ENCODE measurements around the gene SAPCD2.
A peak's percentile ranks its signal among the peaks of the same experiment; 100 is the strongest.

Gene SAPCD2

DNA sequence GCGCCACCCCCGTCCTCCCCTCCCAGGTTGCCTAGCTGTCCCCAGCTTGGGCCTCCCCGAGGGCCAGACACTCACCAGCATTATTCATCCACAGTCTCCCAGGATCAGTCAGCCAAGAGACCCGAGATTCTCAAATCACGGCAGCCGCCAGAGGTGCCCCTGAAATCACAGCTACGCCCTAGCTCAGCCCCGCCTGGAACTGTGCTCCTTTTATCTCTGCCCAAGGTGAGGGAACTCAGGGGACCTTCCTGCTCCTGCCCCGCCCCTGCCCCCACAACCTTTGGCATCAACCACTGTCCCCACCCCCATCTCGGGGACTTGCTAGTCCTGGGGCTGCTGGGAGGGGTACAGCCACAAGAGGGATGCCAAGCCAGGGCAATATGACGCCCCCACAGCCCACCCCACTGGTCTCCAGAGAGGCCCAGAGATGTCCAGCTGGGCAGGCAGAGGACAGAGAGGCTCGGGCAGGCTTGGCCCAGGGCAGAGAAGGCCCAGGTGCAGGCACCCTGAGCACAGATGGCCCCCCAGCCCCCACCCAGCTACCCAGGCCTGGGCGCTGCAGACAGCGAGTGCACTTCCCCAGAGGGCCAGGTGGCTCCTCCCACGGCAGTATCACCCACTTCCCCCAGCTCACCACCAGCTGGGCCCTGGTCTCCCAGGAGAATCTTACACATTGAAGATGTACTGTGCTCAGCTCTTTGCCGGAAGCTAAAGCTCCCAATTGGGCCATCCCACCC is 38.3 kb downstream of the SAPCD2 start, which contains the start of gene FUT7:
Gene FUT7, minus strand, starts transcription at position 185 of the 737 bp plus-strand sequence. Its CDS starts 97 bp downstream, at position 88.
- DNase-seq (ENCODE audit: low read depth), result no peak

DNA sequence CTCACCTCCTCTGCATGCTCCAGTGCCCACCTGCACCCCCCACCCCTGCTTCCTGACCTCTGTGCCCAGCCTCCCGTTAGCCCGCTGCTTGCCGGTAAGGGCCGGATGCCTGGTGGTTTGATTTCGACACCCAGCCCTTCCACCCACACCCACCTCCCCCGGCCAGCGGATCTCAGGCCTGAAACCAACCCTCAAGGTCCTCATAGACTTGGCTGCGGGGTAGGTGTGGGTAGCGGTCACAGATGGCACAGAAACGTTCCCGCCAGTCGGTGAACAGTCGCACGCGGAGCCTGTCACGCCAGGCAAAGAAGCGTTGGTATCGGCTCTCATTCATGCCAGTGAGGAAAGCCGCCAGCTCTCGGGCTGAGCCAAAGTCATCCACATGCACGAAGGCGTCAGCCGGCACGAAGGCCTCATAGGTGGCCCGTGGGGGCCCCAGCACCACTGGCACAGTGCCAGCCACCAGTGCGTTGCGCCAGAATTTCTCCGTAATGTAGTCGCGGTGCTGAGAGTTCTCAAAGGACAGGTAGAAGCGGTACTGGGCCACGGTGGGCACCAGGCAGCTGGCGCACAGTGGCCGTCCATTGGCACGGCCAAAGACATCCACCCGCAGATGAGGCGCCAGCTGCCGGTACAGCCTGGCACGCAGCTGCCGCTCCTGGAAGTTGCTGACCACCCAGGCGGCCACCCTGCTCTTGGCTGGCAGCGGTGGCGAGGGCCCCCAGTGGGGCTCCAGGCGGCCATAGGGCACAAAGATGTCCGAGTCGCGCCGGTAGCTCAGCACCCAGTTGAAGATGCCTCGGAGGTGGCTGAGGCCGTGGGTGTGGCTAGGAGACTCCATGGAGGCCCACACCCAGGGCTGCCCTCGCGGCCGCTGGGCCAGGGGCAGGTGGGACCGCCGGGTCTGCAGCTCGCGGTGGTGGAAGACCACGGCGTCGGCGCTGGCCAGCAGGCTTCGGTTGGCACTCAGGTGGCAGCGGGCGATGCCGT is 39.5 kb downstream of the SAPCD2 start:
- peak; percentile 22 for DNase-seq (ENCODE audit: low read depth)

DNA sequence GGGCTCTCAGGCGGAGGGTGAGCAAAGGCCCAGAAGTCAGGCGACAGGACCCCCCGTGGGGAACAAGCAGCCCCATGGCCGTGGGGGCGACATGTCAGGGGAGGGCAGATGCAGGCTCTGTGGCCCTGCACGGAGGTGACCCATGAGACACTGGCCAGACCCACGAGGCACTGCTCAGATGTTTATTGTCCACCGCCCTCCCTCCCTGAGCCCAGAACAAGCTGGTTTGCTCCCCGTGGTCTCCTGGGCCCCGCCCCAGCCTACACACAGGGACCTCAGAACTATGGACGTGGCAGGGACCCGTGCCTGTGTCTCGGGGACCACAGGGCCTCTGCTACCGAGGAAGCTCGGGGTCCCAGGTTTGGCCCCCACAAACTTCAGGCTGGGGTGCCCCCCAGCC is 40.4 kb downstream of the SAPCD2 start:
- no peak for DNase-seq (ENCODE audit: low read depth)

DNA sequence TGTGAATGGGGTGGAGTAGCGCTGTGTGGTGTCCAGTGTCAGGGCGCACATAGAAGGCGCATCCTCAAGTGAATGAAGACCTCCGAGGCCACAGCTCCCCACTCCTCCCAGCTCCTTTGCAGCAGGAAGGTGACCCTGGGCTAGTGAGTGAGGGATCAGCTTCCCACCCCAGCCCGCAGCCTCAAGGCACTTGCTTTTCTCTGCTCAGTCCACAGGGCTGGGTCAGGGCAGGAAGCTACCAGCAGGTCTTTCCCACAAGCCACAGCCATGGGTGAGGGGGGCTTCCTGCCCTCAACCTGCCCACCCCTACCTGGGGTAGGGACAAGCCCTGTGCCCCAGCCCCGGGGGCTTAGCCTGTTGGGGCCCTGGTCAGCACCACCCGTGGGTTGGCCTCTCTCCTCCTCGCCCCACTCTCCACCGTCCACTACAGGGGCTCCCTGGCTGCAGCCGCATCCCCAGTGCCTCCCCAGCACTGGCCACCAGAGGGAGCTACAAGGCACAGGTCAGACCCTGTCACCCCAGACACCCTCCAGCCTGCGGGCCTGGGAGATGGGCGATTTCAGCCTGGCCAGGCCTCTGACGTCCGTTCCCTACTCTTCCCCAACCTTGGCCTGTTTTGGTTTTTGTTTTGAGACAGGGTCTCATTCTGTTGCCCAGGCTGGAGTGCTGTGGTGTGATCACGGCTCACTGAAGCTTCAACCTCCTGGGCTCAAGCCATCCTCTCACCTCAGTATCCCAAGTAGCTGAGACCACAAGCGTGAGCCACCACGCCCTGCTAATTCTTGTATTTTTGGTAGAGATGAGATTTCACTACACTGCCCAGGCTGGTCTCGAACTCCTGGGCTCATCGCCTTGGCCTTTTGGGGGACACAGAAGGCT is 41.1 kb downstream of the SAPCD2 start:
- peak; percentile 48 for DNase-seq (ENCODE audit: low read depth)

DNA sequence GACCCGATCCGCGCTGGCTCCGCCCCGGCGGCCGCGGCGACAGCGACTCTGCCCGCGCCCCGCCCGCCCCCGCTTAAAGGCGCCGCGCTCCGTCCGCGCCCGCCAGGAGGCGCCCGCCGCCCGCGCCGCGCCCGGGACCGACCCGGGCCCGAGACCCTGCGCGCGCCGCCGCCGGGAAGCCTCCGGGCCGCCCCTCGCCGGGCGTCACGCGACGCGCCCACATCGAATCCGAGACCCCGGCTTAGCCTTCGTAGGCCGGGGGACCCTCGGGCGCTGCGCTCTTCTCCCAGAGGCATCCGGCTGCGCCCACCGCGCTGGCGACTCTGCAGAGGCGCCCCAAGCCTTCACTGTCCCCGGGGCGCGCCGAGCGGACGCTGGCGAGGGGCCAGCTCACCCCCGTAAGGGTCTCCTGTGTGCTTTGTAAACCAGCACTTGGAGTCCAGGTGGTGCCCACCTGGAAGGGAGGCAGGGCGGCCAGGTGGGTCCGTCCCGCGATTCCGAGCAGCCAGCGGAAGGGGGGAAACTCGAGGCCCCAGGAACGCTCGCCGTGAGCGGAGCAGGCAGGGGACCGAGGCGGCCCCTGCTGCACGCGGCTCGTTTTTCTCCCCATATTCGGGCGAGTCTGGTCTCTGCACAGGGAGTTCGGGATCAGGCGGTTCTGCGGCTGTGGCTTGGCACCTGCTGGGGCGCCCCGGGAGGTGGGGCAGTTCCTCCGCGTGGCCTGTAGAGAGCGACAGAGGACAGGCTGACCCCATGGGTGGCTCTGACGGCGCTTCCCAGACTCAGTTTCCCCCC is 41.9 kb downstream of the SAPCD2 start:
- peak; percentile 66 for DNase-seq (ENCODE audit: low read depth)

DNA sequence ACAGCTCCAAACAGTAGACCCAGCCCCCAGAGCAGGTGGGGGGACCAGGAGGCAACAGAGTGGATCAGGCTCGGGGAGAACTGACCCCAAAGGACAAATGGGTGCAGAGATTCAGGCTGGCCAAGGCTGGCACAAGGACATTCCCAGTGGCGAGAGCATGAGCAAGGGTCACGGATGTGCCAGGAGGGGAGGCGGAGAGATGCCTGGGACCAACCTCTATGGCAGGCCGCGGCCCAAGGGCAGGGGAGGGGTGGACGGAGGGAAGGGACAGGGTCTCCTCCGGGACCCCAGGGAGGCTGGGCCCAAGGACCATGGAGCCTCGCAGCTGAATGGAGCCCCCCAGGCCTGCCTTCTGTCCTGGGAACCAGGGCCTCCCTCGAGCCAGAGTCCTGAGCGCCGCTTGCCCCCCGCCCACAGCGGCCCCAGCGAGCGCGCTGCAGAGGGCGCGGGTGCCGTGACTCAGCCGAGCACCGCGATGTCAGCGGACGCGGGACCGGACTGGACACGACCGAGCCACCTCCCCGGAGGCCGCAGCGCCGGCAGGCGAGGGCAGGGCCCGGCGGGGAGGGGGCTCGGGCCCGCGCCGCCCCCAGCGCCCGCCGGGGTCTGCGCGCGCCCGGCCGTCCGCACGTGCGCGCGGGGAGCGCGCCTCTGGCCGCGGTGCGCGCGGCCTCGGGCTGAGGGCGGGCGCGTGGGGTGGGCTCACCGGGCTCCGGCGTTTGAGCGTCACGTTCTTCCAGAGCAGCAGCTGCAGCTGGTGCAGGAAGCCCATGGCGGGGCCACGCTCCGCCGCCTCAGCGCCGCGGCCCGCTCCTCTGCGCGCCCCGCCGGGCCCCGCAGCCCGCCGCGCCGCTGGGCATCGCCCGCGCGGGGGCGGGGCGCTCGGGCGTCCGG is 42.7 kb downstream of the SAPCD2 start, which contains the start of gene ABCA2:
Gene ABCA2, minus strand, starts transcription at position 869 of the 894 bp plus-strand sequence. Its CDS starts 97 bp downstream, at position 772.
- DNase-seq (ENCODE audit: low read depth), result no peak

DNA sequence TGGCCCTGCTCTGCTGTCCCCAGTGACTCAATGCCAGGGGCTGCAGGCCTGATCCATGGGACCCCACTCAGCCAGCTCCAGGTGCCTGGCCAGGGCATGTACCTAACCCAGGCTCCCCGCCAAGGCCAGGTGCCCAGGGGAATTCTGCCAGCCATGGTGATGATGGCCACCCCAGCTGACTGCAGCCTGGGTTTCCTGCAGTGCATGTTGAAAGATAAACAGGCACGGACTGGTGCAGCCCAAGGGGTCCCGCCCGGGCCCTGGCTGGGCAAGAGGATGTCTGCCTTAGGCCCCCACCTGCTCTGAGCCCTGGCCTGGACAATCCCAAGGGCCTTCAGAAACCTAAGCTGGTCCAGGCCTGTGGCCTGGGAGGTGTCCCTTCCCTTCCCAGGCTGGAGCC is 43.5 kb downstream of the SAPCD2 start:
- DNase-seq (ENCODE audit: low read depth), result no peak

DNA sequence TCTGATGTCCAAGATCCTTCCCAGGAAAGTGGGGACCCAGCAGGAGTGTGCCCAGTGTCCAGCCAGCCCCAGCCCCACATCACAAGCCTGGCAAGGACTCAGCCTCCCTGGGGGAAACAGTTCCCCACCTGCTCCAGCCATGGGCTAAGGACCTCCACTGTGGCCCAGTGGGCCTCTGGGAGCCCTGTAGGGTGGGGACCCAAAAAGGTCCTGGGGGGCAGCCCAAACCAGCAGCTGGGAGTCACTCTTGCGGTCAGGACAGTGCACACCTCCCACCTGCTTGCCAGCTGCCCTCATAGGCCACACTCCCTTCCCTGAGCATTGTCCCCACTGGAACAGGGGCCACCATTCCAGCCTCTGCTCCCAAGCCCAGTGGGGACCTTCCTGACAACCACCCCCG is 44.0 kb downstream of the SAPCD2 start:
- no peak for DNase-seq (ENCODE audit: low read depth)

DNA sequence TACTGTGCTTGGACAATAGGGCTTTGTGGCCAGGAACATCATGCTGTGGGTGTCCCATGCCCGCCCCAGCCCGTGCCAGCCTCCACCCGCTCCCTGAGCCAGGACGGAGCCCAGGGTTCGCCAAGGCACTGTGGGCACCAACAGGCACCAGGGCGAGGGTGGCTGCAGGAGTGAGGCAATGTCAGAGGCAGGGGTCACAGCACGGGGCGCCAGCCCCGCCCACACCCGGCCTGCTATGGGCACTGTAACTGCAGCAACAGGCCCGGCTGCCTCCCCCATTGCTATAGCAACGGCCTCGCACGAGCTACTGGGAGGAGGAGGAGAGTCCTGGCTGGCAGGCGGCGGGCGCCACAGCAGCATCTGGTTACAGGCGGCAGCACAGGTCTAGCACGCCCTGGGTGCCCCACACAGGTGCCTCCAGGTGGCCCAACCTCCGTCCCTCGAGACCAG is 44.8 kb downstream of the SAPCD2 start:
- no peak for DNase-seq (ENCODE audit: low read depth)

DNA sequence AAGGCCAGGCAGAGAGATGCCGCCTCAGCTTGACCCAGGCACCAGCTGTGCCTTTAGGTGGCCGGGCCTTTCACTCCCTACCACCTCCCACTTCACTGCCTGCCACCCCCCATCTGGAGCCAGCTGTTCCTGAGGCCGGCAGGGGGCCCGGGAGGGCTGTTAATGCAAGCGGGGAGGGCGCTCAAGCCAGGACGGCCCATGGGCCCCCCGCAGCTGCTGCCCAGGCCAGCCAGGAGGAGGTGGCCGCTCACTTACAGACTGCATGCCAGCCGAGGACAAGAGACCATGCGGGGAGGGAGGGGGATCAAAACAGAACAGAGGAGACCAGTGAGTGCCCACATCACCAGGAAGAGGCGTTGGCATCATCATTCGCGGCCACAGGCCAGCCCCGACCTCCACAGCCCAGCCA is 46.8 kb downstream of the SAPCD2 start:
- DNase-seq (ENCODE audit: low read depth), result no peak

DNA sequence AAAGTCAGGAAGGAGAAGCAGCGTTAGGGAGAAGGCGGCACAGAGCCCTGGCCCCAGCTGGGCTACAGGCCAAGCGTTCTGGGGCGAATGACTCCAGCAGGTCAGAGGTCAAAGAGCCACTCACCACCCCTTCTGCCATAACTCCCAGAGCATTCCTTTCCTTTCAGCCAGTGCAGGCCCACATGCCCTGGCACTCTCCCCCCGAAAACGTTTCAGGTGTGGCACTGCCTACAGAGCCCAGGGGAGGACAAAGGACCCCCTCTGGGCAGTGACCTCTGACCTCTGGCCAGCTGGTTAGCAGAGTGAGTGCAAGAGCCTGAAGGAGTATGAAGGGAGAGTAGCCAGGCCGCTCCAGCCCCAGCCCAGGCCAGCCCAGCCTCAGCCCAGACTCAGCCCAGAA is 47.2 kb downstream of the SAPCD2 start:
- no peak for DNase-seq (ENCODE audit: low read depth)

DNA sequence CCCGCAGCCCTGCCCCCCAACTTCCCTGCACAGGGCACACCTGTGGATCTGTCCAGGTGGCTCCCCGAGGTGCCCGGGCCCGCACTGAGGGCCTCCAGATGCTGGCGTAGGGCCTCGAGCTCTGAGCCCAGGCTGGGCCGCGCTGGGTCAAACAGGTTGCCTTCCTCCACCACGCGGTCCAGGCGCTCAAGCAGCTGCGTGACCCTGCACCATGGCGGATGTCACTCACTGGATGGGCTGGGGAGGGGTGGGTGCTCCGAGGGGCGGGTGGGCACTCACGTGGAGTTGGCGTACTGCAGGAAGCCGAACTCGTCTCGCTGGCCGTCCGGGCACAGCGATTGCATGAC is 47.7 kb downstream of the SAPCD2 start:
- DNase-seq (ENCODE audit: low read depth), result no peak

DNA sequence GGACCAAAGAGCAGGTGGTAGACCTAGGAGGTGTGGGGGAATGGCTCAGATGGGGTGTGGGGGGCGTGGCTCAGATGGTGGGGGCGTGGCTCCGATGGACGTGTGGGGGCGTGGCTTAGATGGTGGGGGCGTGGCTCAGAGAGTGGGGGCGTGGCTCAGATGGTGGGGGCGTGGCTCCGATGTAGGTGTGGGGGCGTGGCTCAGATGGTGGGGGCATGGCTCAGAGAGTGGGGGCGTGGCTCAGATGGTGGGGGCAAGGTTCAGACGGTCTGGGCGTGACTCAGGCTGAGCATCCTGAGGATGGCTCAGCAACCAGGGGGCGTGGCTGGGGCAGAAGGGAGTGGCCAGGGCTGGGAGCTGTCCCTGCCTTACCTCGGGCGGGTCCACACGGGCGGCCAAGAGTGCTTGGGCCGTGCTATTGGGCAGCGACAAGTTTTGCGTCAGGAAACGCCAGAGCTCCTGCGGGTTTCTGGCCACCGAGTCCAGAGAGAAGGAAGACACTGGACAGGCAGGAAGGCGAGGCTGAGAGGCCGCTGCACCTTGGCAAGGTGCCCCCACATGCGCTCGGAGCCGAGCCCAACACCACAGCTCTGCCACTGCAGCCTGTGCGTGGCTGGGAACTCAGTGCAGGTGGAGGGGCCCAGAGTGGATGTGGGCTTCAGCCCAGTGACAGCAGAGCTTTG is 48.2 kb downstream of the SAPCD2 start:
- peak; percentile 49 for DNase-seq (ENCODE audit: low read depth)

DNA sequence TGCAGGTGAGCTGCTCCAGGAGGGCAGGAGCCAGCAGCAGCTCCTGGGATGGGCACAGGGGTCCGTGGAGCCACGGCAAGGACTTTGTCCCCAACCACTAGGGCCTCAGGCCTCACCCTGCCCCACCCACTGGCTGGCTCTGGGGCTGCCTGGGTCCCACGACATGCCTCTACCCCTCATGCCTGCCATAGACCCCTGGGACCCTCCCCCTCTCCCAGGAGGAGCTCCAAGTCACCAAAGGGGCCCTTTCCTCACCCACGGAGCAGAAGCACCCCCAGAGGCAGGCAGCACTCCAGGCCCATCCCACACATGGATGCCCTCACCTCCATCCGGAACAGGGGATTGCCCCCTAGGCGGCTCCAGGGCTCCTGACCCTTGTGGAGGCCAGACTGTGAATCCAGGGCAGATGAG is 48.8 kb downstream of the SAPCD2 start:
- no peak for DNase-seq (ENCODE audit: low read depth)

DNA sequence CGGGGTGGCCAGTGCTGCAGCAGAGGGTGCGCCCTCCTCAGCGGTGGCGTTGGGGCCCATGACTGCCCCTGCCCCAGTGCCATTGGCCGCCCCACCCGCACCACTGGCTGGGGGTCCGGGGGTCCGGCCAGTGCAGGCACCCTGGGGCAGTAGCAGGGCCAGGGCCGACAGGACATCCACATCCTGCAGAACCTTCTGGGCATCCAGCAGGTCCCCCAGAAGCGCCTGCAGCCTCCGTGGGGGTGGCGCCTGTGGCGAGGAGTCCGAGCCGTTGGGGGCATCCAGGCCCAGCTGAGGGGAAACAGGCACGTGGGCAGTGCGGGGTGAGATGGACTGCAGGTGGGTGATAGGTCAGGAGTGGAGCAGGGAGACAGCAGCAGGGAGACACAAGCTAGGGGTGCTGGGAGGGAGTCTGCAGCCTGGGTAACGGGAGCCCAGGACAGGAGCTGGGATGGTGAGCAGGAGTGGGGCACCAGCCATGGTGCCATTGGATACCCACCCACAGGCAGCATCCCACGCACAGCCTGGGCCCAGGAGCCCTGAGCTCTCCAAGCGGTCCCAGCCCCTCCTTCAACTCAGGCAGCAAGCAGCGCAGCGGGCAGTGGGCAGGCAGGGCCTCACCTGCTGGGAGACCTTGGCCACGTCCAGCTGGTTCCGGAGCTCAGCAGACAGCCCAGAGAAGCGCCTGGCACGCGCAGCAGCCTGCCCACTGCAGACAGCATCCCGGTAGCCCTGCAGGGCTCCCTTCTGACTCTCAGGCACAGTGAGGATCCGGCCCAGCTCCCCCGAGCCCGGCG is 49.4 kb downstream of the SAPCD2 start:
- DNase-seq (ENCODE audit: low read depth), result no peak

DNA sequence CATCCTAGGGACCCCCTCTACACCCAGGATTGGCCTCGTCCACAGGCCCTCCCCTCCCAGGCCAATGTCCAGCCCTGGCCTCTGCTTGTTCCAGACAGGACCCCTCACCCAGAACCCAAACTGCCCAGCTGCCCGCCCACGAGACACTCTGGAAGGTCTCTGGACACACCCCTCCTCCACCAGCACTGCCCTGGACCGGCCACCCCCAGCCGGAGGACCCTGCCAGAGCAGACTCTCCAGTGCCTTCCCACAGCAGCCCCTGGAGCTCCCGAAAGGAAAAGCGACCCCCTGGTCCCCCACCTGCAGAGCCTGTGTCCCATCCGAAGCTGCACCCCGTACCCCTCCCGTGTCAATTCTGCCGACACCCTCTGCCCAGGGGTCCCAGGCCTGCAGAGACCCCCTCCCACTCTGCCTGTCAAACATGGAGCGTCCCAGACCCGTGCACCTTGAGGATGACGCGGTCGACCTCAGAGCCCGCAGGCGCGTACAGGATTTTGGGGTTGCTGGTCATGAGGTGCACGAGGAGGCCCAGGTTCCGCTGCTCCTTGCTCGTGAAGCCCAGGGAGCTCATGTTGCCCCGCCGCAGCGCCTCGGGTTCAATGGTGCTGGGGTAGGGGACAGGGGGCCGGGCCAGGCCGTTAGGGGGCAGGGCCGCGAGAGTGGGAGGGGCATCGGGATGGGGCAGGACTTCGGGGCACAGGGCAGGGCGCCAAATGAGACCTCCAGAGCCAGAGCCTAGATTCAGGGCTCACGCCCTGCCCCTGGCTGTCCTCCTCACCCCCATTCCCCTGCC is 50.3 kb downstream of the SAPCD2 start:
- DNase-seq (ENCODE audit: low read depth), result no peak

DNA sequence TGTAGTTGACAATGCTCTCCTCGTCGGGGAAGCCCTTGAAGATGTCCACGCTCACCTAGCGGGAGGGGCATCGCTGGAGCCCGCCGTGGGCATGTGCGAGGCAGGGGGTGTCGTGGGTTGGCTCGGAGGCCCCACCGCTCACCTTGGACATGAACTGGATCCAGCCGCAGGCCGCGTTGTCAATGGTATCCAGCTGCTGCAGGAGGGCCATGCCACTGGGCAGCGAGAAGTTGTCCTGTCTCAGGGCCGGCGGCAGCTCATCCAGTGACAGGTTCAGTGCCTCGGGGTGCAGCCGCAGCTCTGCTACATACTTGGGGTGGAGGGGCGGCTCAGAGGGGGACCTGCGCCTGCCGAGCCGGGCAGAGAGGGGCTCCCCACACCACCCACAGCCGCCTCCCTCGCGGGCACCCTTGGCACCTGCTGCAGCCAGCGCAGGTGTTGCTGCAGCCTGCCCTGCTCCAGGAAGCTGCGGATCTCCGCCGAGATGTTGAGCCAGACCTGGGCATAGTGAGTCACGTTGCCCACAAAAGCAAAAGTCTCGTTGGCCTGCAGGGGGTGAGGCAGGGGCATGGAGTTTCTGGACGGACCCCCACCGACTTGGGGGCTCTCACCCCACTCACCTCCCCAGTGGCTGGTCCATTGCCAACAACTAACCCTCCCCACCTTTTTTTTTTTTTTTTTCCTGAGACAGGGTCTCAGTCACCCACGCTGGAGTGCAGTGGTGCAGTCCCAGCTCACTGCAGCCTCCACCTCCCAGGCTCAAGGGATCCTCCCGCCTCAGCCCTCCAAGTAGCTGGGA is 51.4 kb downstream of the SAPCD2 start:
- DNase-seq (ENCODE audit: low read depth), result no peak

All from activated T-helper 1 cell treated with Interleukin-2 at 50 U/mL for 16 hours (primary cell).